Ishikawa (cell line): Measurements from ENCODE around the gene RNF8.

Experiments used
- CREB1 ChIP-seq: IDR thresholded peaks from 2 replicates; pipeline ENCODE4 v1.6.1; 2012; ENCODE audit warnings: low read depth
- EP300 ChIP-seq: IDR thresholded peaks from 2 replicates; pipeline ENCODE4 v1.6.1; 2012; ENCODE audit warnings: borderline replicate concordance
- FOXM1 ChIP-seq: IDR thresholded peaks from 2 replicates; pipeline ENCODE4 v1.6.1; 2012; ENCODE audit warnings: low read depth, borderline replicate concordance
- MAX ChIP-seq: IDR thresholded peaks from 2 replicates; pipeline ENCODE4 v1.6.1; 2012
- NFIC ChIP-seq: IDR thresholded peaks from 2 replicates; pipeline ENCODE4 v1.6.1; 2012
- RAD21 ChIP-seq: IDR thresholded peaks from 2 replicates; pipeline ENCODE4 v1.6.1; 2012; ENCODE audit warnings: low read depth
- TAF1 ChIP-seq: IDR thresholded peaks from 2 replicates; pipeline ENCODE4 v1.6.1; 2012; ENCODE audit warnings: low read depth, mild to moderate bottlenecking
- TCF12 ChIP-seq: IDR thresholded peaks from 2 replicates; pipeline ENCODE4 v1.6.1; 2012; ENCODE audit warnings: low read depth
- TEAD4 ChIP-seq: IDR thresholded peaks from 2 replicates; pipeline ENCODE4 v1.6.1; 2012
- USF1 ChIP-seq: IDR thresholded peaks from 2 replicates; pipeline ENCODE4 v1.6.1; 2012

GRCh38 chr6:37331047-37331446, 22.7 kb upstream of the RNF8 start:
- TF ChIP-seq RAD21 (no peak), NFIC (no peak), TAF1 (no peak), TEAD4 (no peak), FOXM1 (no peak), MAX (no peak), TCF12 (no peak), CREB1 (no peak), EP300 (no peak), USF1 (no peak)
